GM18868 (cell line): ENCODE measurements around the gene PAPPA.

Experiments used
- ATAC-seq: cut with Tn5 transposase; IDR thresholded peaks from one replicate; pipeline ENCODE4 v1.9.1; 2021; ENCODE audit warnings: mild to moderate bottlenecking, moderate library complexity; ENCODE audit not compliant: unreplicated experiment

Gene PAPPA

GRCh38 chr9:116304761-116305160 lies 151.2 kb downstream of the PAPPA start:
- no peak for ATAC-seq

- no peak for ATAC-seq
Measured at GRCh38 chr9:116308076-116308475, 154.5 kb downstream of the PAPPA start.

- ATAC-seq = no peak
Measured at GRCh38 chr9:116309900-116310611, 156.5 kb downstream of the PAPPA start.

GRCh38 chr9:116312221-116312620 lies 158.6 kb downstream of the PAPPA start:
- no peak for ATAC-seq

- ATAC-seq = no peak
Measured at GRCh38 chr9:116313638-116314037, 160.0 kb downstream of the PAPPA start.

- no peak for ATAC-seq
Measured at GRCh38 chr9:116316246-116316645, 162.7 kb downstream of the PAPPA start.

GRCh38 chr9:116317503-116317902 lies 163.9 kb downstream of the PAPPA start:
- no peak for ATAC-seq

- ATAC-seq = no peak
Measured at GRCh38 chr9:116318468-116319374, 165.1 kb downstream of the PAPPA start.

GRCh38 chr9:116319480-116319879 lies 165.9 kb downstream of the PAPPA start:
- ATAC-seq = no peak

GRCh38 chr9:116320290-116320689 lies 166.7 kb downstream of the PAPPA start:
- no peak for ATAC-seq

GRCh38 chr9:116322521-116322920 lies 168.9 kb downstream of the PAPPA start:
- no peak for ATAC-seq

- no peak for ATAC-seq
Measured at GRCh38 chr9:116323012-116323411, 169.4 kb downstream of the PAPPA start.

GRCh38 chr9:116323571-116323970 lies 170.0 kb downstream of the PAPPA start:
- no peak for ATAC-seq

GRCh38 chr9:116325924-116326323 lies 172.3 kb downstream of the PAPPA start:
- no peak for ATAC-seq

GRCh38 chr9:116327701-116328405 lies 174.3 kb downstream of the PAPPA start:
- ATAC-seq = no peak

- ATAC-seq = no peak
Measured at GRCh38 chr9:116329470-116329869, 175.9 kb downstream of the PAPPA start.

- ATAC-seq = no peak
Measured at GRCh38 chr9:116331241-116331640, 177.7 kb downstream of the PAPPA start.

GRCh38 chr9:116332090-116332489 lies 178.5 kb downstream of the PAPPA start:
- no peak for ATAC-seq

- ATAC-seq = no peak
Measured at GRCh38 chr9:116333254-116333653, 179.7 kb downstream of the PAPPA start.

- ATAC-seq = no peak
Measured at GRCh38 chr9:116334546-116335150, 181.1 kb downstream of the PAPPA start.

- ATAC-seq = no peak
Measured at GRCh38 chr9:116335392-116335791, 181.8 kb downstream of the PAPPA start.
